Astrocyte (in vitro differentiated cells and primary cell): Measurements from ENCODE around the gene CNKSR3. TPM values are rescaled to one million over a fixed set of nuclear protein-coding genes. Genes with fewer than 3 reads are reported as not detected.
A peak's percentile ranks its signal among the peaks of the same experiment; 100 is the strongest.

Source experiments
- DNase-seq: peaks from one replicate; pipeline ENCODE4 v3.0.0-alpha.2; 2010; ENCODE audit warnings: low read depth
- FAIRE-seq: peaks from 2 replicates; lab custom pipeline; 2011; peaks lifted over from hg19 to GRCh38; lab: Jason Lieb, UNC
- H2AFZ ChIP-seq: 2 replicates; pipeline ENCODE4 v1.6.0; 2012; ENCODE audit warnings: low read depth, low read length, inconsistent platforms
- H3K27ac ChIP-seq: 2 replicates; pipeline ENCODE4 v1.5.1; 2011; ENCODE audit warnings: low read depth, low read length, inconsistent platforms
- H3K27me3 ChIP-seq: 2 replicates; pipeline ENCODE4 v1.6.0; 2011; ENCODE audit warnings: low read length, inconsistent platforms; ENCODE audit not compliant: insufficient read depth
- H3K36me3 ChIP-seq: 2 replicates; pipeline ENCODE4 v1.5.1; 2011; ENCODE audit warnings: low read length, inconsistent platforms; ENCODE audit not compliant: insufficient read depth
- H3K4me1 ChIP-seq: 2 replicates; pipeline ENCODE4 v1.5.1; 2011; ENCODE audit warnings: low read length, inconsistent platforms; ENCODE audit not compliant: insufficient read depth
- H3K4me2 ChIP-seq: 2 replicates; pipeline ENCODE4 v1.6.0; 2012; ENCODE audit warnings: low read length, inconsistent platforms
- H3K4me3 ChIP-seq: 2 replicates; pipeline ENCODE4 v1.5.1; 2011; ENCODE audit warnings: low read depth, mild to moderate bottlenecking, low read length, inconsistent platforms; ENCODE audit not compliant: insufficient read depth
- H3K79me2 ChIP-seq: 2 replicates; pipeline ENCODE4 v1.6.0; 2012; ENCODE audit warnings: mild to moderate bottlenecking, low read length, inconsistent platforms; ENCODE audit not compliant: insufficient read depth
- H3K9ac ChIP-seq: 2 replicates; pipeline ENCODE4 v1.6.0; 2012; ENCODE audit warnings: mild to moderate bottlenecking, low read length, inconsistent platforms
- H3K9me3 ChIP-seq: 2 replicates; pipeline ENCODE4 v1.5.1; 2012; ENCODE audit warnings: low read depth, mild to moderate bottlenecking, low read length, inconsistent platforms; ENCODE audit not compliant: insufficient read depth
- H4K20me1 ChIP-seq: 2 replicates; pipeline ENCODE4 v1.6.0; 2012; ENCODE audit warnings: low read length, inconsistent platforms; ENCODE audit not compliant: insufficient read depth
- H3K27ac Mint-ChIP-seq: one replicate; pipeline ENCODE4 v1.8.0; 2021; ENCODE audit warnings: mild to moderate bottlenecking, mixed read lengths; ENCODE audit not compliant: unreplicated experiment
- H3K27me3 Mint-ChIP-seq: one replicate; pipeline ENCODE4 v1.8.0; 2021; ENCODE audit warnings: low read depth, mixed read lengths; ENCODE audit not compliant: unreplicated experiment
- H3K36me3 Mint-ChIP-seq: one replicate; pipeline ENCODE4 v1.8.0; 2021; ENCODE audit warnings: low read depth, mixed read lengths; ENCODE audit not compliant: unreplicated experiment
- H3K4me1 Mint-ChIP-seq: one replicate; pipeline ENCODE4 v1.8.0; 2021; ENCODE audit warnings: low read depth, mixed read lengths; ENCODE audit not compliant: unreplicated experiment
- H3K4me3 Mint-ChIP-seq: one replicate; pipeline ENCODE4 v1.8.0; 2021; ENCODE audit warnings: mild to moderate bottlenecking, moderate library complexity, mixed read lengths; ENCODE audit not compliant: unreplicated experiment
- H3K9me3 Mint-ChIP-seq: one replicate; pipeline ENCODE4 v1.8.0; 2021; ENCODE audit warnings: mild to moderate bottlenecking, mixed read lengths; ENCODE audit not compliant: unreplicated experiment
- EZH2 ChIP-seq: IDR thresholded peaks from 2 replicates; pipeline ENCODE4 v1.6.1; 2012; ENCODE audit warnings: mild to moderate bottlenecking, low read length, inconsistent platforms; ENCODE audit not compliant: insufficient read depth
- total RNA-seq: library from RNA; stranded (reverse); gene quantifications from 2 replicates; pipeline ENCODE4 v1.2.1, GENCODE V29; 2021
- TF ChIP-seq, protein P1 (sequence below): IDR thresholded peaks from 2 replicates; pipeline ENCODE4 v1.5.1; 2011; ENCODE audit warnings: low read depth, mild to moderate bottlenecking, inconsistent platforms, low read length, moderate library complexity; ENCODE audit not compliant: insufficient read depth

The CNKSR3 gene
- total RNA-seq, 1 donor from 2014 or later, result 11.1 TPM

DNA sequence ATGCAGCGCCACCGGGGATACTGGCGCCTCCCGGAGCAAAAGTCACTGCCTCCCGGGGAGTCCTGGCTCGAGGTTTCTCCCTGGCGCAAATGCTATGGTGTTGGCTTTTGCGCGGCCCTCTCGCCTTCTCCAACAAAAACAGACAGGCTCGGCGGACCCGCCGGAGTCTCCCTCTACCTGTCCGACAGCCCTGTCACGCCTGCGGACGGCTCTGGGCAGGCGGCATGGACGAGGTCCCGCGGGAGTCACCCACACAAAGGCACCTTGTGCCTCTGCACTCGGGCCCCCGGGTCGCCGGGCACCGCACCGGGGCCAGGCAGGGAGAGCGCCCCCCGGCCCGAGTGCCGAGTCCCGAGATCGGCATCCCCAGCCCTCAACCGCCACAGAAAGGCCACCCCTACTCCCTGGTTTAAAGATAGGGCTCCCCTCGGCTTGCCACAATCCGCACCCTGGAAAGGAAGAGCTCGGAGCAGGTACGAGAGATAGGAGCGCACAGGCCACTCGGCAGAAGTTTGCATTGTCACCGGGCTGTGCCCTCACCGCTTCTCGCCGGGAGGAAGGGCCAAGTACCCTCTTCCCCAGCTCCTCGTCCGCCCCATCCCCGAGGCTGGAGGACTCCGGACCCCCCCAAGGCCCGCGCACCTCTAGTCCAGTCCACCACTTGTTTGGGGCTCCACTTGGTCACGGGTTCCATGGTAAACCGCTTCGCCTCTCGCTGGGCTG, 903 bp downstream of the CNKSR3 start:
- H3K9me3 Mint-ChIP-seq, result no peaks in the 10 kb centered on the region
- Histone ChIP-seq H3K4me3 (peak overlapping the region; percentile 83), H2AFZ (peak overlapping the region; percentile 78), H3K9ac (peak overlapping the region; percentile 90), H3K27ac (peak overlapping the region; percentile 88), H3K36me3 (no peaks in the 10 kb centered on the region), H3K27me3 (no peaks in the 10 kb centered on the region), H3K4me1 (peaks cover 16% of the 10 kb centered on the region), H3K79me2 (peaks cover 42% of the 10 kb centered on the region), H3K4me2 (peak overlapping the region; percentile 94), H4K20me1 (peaks cover 25% of the 10 kb centered on the region), H3K9me3 (no peaks in the 10 kb centered on the region)
- peaks cover 3% of the 10 kb centered on the region for H3K36me3 Mint-ChIP-seq
- DNase-seq (peak; percentile 36), FAIRE-seq (no peak)
- TF ChIP-seq, protein P1, sequence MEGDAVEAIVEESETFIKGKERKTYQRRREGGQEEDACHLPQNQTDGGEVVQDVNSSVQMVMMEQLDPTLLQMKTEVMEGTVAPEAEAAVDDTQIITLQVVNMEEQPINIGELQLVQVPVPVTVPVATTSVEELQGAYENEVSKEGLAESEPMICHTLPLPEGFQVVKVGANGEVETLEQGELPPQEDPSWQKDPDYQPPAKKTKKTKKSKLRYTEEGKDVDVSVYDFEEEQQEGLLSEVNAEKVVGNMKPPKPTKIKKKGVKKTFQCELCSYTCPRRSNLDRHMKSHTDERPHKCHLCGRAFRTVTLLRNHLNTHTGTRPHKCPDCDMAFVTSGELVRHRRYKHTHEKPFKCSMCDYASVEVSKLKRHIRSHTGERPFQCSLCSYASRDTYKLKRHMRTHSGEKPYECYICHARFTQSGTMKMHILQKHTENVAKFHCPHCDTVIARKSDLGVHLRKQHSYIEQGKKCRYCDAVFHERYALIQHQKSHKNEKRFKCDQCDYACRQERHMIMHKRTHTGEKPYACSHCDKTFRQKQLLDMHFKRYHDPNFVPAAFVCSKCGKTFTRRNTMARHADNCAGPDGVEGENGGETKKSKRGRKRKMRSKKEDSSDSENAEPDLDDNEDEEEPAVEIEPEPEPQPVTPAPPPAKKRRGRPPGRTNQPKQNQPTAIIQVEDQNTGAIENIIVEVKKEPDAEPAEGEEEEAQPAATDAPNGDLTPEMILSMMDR, result no peak
- no peak for TF ChIP-seq EZH2
- no peaks in the 10 kb centered on the region for H3K27me3 Mint-ChIP-seq
- peak overlapping the region; percentile 12 for H3K27ac Mint-ChIP-seq
- peak overlapping the region; percentile 87 for H3K4me3 Mint-ChIP-seq
- H3K4me1 Mint-ChIP-seq, result peaks cover 21% of the 10 kb centered on the region

DNA sequence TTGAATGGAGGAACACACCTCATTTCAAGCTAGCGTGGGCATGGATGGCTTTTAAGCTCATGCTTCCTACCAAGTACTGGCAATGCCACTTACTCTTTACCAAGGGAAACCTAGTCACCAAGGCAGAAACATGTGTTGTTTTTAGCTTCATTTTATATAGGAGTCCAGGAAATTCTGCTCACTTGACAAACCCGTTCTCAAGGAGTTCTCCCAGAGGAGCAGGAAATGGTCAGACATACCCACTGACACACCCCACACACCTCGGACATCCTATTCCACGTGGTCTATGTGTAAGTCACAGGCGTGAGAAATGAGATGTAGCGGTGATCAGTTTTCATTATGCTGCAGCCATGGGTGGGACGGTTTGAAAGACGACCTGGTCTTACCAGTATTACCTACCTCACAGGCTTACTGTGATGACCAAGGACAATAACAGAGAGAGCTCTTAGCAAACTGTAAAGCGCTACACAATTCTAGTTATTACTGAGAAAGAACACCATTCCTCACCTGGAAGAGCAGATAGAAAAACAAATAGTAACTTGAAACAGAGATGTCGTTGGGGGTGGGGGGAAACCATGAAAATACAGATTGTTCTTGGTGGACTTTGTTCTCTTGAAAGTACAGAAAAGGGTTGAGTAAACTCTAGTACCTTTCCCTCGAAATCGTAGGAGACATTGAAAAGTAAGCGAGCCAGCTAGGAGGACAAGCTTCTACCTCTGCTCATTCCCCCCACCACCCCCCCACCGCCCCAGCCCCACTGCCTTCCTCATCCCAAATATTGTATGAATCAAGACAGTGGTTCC, 1.7 kb downstream of the CNKSR3 start:
- peaks cover 42% of the 10 kb centered on the region for H3K79me2 ChIP-seq
- H3K27me3 ChIP-seq, result no peaks in the 10 kb centered on the region
- peaks cover 15% of the 10 kb centered on the region for H3K4me1 Mint-ChIP-seq
- DNase-seq (peak; percentile 29), FAIRE-seq (no peak)
- H3K4me3 Mint-ChIP-seq, result peak overlapping the region; percentile 87
- TF ChIP-seq, protein P1, result no peak
- no peak overlapping the region for H3K27ac ChIP-seq
- H3K36me3 ChIP-seq, result no peaks in the 10 kb centered on the region
- peaks cover 32% of the 10 kb centered on the region for H4K20me1 ChIP-seq
- no peaks in the 10 kb centered on the region for H3K9me3 ChIP-seq
- no peak overlapping the region for H3K27ac Mint-ChIP-seq
- H3K4me1 ChIP-seq, result peaks cover 16% of the 10 kb centered on the region
- H3K9ac ChIP-seq, result peak overlapping the region; percentile 90
- peaks cover 3% of the 10 kb centered on the region for H3K36me3 Mint-ChIP-seq
- H3K27me3 Mint-ChIP-seq, result no peaks in the 10 kb centered on the region
- H3K9me3 Mint-ChIP-seq, result no peaks in the 10 kb centered on the region
- peak overlapping the region; percentile 94 for H3K4me2 ChIP-seq
- H3K4me3 ChIP-seq, result peak overlapping the region; percentile 83
- H2AFZ ChIP-seq, result no peak overlapping the region
